Endothelial cell of umbilical vein (primary cell): ENCODE results near the gene CARD6. TPM values are rescaled to one million over a fixed set of nuclear protein-coding genes. Genes with fewer than 3 reads are reported as not detected.

Experiments used
- BruUV-seq: library from RNA; stranded (reverse); fragments of 400-500 nt; replicated peaks from 2 replicates; lab custom pipeline; 2021; lab: Mats Ljungman, UMichigan
- CTCF ChIA-PET: fragments of 300-600, 350-600 bp; sonication (Branson Sonifier 250); formaldehyde crosslinking; loops from one replicate; lab custom pipeline; 2021; ENCODE audit warnings: antibody characterized with exemption, inconsistent platforms; lab: Charles Lee
- POLR2A ChIA-PET: fragments of 300-600, 350-600 bp; sonication (Branson Sonifier 250); formaldehyde crosslinking; loops from one replicate; lab custom pipeline; 2021; ENCODE audit warnings: antibody characterized with exemption, inconsistent platforms; lab: Charles Lee
- DNase-seq: peaks from one replicate; pipeline ENCODE4 v3.0.0-alpha.2; 2011; ENCODE audit warnings: low read depth, low spot score
- FAIRE-seq: peaks from 2 replicates; lab custom pipeline; 2011; peaks lifted over from hg19 to GRCh38; lab: Jason Lieb, UNC
- H2AFZ ChIP-seq: 2 replicates; pipeline ENCODE4 v1.6.0; 2012; ENCODE audit warnings: low read depth, low read length, control low read depth, inconsistent platforms
- H3K27ac ChIP-seq: 2 replicates; pipeline ENCODE4 v1.5.1; 2011; ENCODE audit warnings: low read depth, mild to moderate bottlenecking, control low read depth, low read length, moderate library complexity; ENCODE audit not compliant: insufficient read depth
- H3K27me3 ChIP-seq, 2 experiments: 2 replicates each; pipeline versions ENCODE4 v1.6.0 to v1.6.1; 2011; ENCODE audit warnings: low read length in 2 of 2, mixed read lengths in 1 of 2; ENCODE audit not compliant: control insufficient read depth in 2 of 2, insufficient read depth in 2 of 2
- H3K36me3 ChIP-seq, 2 experiments: 2 replicates in 1 of 2; 3 replicates in 1 of 2; pipeline ENCODE4 v1.5.1; 2011; ENCODE audit warnings: low read length in 2 of 2, mild to moderate bottlenecking in 1 of 2, moderate library complexity in 1 of 2; ENCODE audit not compliant: control insufficient read depth in 2 of 2, insufficient read depth in 2 of 2; ENCODE audit errors: extremely low read depth in 1 of 2
- H3K4me1 ChIP-seq: 3 replicates; pipeline ENCODE4 v1.5.1; 2011; ENCODE audit warnings: mild to moderate bottlenecking, low read length; ENCODE audit not compliant: control insufficient read depth, insufficient read depth; ENCODE audit errors: extremely low read depth
- H3K4me2 ChIP-seq: 2 replicates; pipeline ENCODE4 v1.6.1; 2011; ENCODE audit warnings: low read length, control low read depth, mixed read lengths; ENCODE audit not compliant: insufficient read depth
- H3K4me3 ChIP-seq, 3 experiments: fragments of 200-600 bp in 1 of 3; sonication (generic), shearing (Covaris generic) in 1 of 3; replicated peaks in 1 of 3; 2 replicates each; pipeline ENCODE4 v1.5.1; 2011 to 2016; ENCODE audit warnings: control low read depth in 3 of 3, low read length in 3 of 3, mild to moderate bottlenecking in 2 of 3, inconsistent platforms in 1 of 3, low read depth in 1 of 3, moderate library complexity in 1 of 3; ENCODE audit not compliant: insufficient read depth in 1 of 3
- H3K79me2 ChIP-seq: 2 replicates; pipeline ENCODE4 v1.6.0; 2012; ENCODE audit warnings: low read length, inconsistent platforms; ENCODE audit not compliant: control insufficient read depth, insufficient read depth
- H3K9ac ChIP-seq: replicated peaks from 2 replicates; pipeline ENCODE3; 2011; ENCODE audit warnings: low read length, control low read depth; ENCODE audit not compliant: insufficient read depth; ENCODE audit errors: extremely low read depth
- H3K9me1 ChIP-seq: replicated peaks from 3 replicates; pipeline ENCODE4 v1.6.0; 2011; ENCODE audit warnings: mild to moderate bottlenecking, low read length; ENCODE audit not compliant: control insufficient read depth, insufficient read depth; ENCODE audit errors: extremely low read depth
- H3K9me3 ChIP-seq: replicated peaks from 2 replicates; pipeline ENCODE4 v1.5.1; 2012; ENCODE audit warnings: low read length, inconsistent platforms; ENCODE audit not compliant: control insufficient read depth, insufficient read depth
- H4K20me1 ChIP-seq: replicated peaks from 2 replicates; pipeline ENCODE3; 2011; ENCODE audit warnings: mild to moderate bottlenecking, low read length; ENCODE audit not compliant: control insufficient read depth, insufficient read depth; ENCODE audit errors: extremely low read depth
- EZH2 ChIP-seq: IDR thresholded peaks from 2 replicates; pipeline ENCODE4 v1.6.1; 2012; ENCODE audit warnings: borderline replicate concordance, low read depth, mild to moderate bottlenecking, moderate library complexity, low read length, inconsistent platforms; ENCODE audit not compliant: severe bottlenecking
- FOS ChIP-seq: IDR thresholded peaks from 2 replicates; pipeline ENCODE4 v1.6.1; 2011; ENCODE audit warnings: mild to moderate bottlenecking, low read length, moderate library complexity, borderline replicate concordance; ENCODE audit not compliant: insufficient read depth
- GATA2 ChIP-seq: IDR thresholded peaks from 2 replicates; pipeline ENCODE4 v1.7.0; 2011; ENCODE audit warnings: low read depth, mild to moderate bottlenecking, moderate library complexity, mixed read lengths, low read length; ENCODE audit not compliant: insufficient read length, insufficient read depth
- JUN ChIP-seq: IDR thresholded peaks from 2 replicates; pipeline ENCODE4 v1.6.1; 2011; ENCODE audit warnings: borderline replicate concordance, low read depth; ENCODE audit not compliant: insufficient read length, insufficient read depth
- MAX ChIP-seq: IDR thresholded peaks from 2 replicates; pipeline ENCODE4 v1.6.1; 2011; ENCODE audit not compliant: insufficient read depth, insufficient read length
- MYC ChIP-seq: IDR thresholded peaks from one replicate; pipeline ENCODE4 v1.6.1; 2011; ENCODE audit warnings: mild to moderate bottlenecking, low read depth, low read length
- POLR2A ChIP-seq: IDR thresholded peaks from 2 replicates; pipeline ENCODE4 v1.6.1; 2012; ENCODE audit warnings: low read depth, mild to moderate bottlenecking, control low read depth, low read length
- POLR2AphosphoS5 ChIP-seq: IDR thresholded peaks from 2 replicates; pipeline ENCODE4 v1.6.1; 2012; ENCODE audit warnings: low read depth, mild to moderate bottlenecking, control low read depth, low read length, moderate library complexity; ENCODE audit not compliant: insufficient read depth
- dilution Hi-C: fragments of 300-500 bp; cut with MboI; formaldehyde crosslinking; loops from one replicate; pipeline ENCODE4 v1.15.0; 2019; ENCODE audit warnings: low sequenced_read_pairs; ENCODE audit not compliant: extremely low pct_ligation_motif_present
- intact Hi-C: fragments of 100-400 bp; cut with micrococcal nuclease; formaldehyde crosslinking; loops from one replicate; pipeline ENCODE4 v1.10.0; 2022
- polyA plus RNA-seq, 4 experiments: library from polyadenylated mRNA; depleted of rRNA in 3 of 4; stranded (reverse) in 3 of 4; unstranded in 1 of 4; fragments of >200 nt; gene quantifications; 2 replicates each; pipeline versions ENCODE4 v1.2.1 to v1.2.3, GENCODE V29; 2011 to 2012; ENCODE audit warnings: missing spikeins in 1 of 4
- total RNA-seq: library from RNA; stranded (reverse); gene quantifications from 2 replicates; pipeline ENCODE4 v1.2.3, GENCODE V29; 2021
- TF ChIP-seq, protein P1 (sequence below), 2 donors: IDR thresholded peaks; 1 replicate in 1 of 2; 2 replicates in 1 of 2; pipeline ENCODE4 v1.5.1; 2011; ENCODE audit warnings: low read length in 2 of 2, mild to moderate bottlenecking in 2 of 2, moderate library complexity in 2 of 2, control low read depth in 1 of 2, inconsistent platforms in 1 of 2, low read depth in 1 of 2; ENCODE audit not compliant: insufficient read depth in 1 of 2; ENCODE audit errors: extremely low read depth in 1 of 2

Gene CARD6
- total and polyA plus RNA-seq, 2 donors (not counting 3 experiments of a cell fraction or from before 2014, with no cell fraction given) = 11.0 to 23.8 TPM

DNA sequence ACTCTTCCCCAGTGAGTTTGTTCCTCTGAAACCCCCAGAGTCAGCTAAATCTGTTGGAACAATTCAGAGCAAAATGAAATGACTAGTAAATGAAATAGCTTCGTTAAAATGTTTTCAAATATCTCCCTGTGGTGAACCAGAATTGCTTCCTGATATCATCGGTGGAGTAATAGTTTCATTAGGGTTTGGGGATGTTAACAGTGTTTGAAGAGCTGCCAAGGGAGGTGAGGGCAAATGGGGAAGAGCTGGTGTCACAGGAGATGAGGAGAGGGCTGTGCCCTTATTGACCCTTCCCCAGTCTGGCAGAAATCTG is 63.8 kb downstream of the CARD6 start:
- Histone ChIP-seq H3K4me3 (no peak overlapping the region), H3K27me3 (peaks cover 3 to 4% of the 10 kb centered on the region in 2 experiments), H3K27ac (no peak overlapping the region), H2AFZ (no peak overlapping the region), H3K4me2 (no peak overlapping the region), H3K9me1 (no peaks in the 10 kb centered on the region), H3K9me3 (no peaks in the 10 kb centered on the region), H3K9ac (no peak overlapping the region), H3K79me2 (no peaks in the 10 kb centered on the region), H3K36me3 (no peaks in the 10 kb centered on the region), H3K4me1 (no peaks in the 10 kb centered on the region), H4K20me1 (no peaks in the 10 kb centered on the region)
- FAIRE-seq (no peak), DNase-seq (no peak)
- BruUV-seq = no TSS peak
- CTCF ChIA-PET = interaction anchor here (0.6 to 2.2 kb wide), 25 partner anchors 12 to 1328 kb away, joined by 3 to 20 read pairs (median 3); no protein-coding TSS in a partner anchor
- intact Hi-C loops = loop anchor here (2.0 to 10.0 kb wide), 3 partner anchors 440 to 937 kb away; no protein-coding TSS in a partner anchor
- POLR2A ChIA-PET = no interaction called here
- TF ChIP-seq JUN (no peak), EZH2 (no peak), MYC (no peak), POLR2AphosphoS5 (no peak), GATA2 (no peak), MAX (no peak), FOS (no peak), POLR2A (no peak)
- TF ChIP-seq, protein P1, sequence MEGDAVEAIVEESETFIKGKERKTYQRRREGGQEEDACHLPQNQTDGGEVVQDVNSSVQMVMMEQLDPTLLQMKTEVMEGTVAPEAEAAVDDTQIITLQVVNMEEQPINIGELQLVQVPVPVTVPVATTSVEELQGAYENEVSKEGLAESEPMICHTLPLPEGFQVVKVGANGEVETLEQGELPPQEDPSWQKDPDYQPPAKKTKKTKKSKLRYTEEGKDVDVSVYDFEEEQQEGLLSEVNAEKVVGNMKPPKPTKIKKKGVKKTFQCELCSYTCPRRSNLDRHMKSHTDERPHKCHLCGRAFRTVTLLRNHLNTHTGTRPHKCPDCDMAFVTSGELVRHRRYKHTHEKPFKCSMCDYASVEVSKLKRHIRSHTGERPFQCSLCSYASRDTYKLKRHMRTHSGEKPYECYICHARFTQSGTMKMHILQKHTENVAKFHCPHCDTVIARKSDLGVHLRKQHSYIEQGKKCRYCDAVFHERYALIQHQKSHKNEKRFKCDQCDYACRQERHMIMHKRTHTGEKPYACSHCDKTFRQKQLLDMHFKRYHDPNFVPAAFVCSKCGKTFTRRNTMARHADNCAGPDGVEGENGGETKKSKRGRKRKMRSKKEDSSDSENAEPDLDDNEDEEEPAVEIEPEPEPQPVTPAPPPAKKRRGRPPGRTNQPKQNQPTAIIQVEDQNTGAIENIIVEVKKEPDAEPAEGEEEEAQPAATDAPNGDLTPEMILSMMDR (IDR thresholded peaks at IDR 0.05; ENCODE audit: extremely low read depth in 1 of 2, insufficient read depth in 1 of 2, low read depth in 1 of 2, low read length in 2 of 2) = no peak
- dilution Hi-C loops = no loop called here
